ENCODE measurements around the gene VPS51. TPM values are rescaled to one million over a fixed set of nuclear protein-coding genes. Genes with fewer than 3 reads are reported as not detected.

The VPS51 gene
- polyA plus RNA-seq, 3 donors, result 37.2 to 77.3 (median 39.4) TPM

DNA sequence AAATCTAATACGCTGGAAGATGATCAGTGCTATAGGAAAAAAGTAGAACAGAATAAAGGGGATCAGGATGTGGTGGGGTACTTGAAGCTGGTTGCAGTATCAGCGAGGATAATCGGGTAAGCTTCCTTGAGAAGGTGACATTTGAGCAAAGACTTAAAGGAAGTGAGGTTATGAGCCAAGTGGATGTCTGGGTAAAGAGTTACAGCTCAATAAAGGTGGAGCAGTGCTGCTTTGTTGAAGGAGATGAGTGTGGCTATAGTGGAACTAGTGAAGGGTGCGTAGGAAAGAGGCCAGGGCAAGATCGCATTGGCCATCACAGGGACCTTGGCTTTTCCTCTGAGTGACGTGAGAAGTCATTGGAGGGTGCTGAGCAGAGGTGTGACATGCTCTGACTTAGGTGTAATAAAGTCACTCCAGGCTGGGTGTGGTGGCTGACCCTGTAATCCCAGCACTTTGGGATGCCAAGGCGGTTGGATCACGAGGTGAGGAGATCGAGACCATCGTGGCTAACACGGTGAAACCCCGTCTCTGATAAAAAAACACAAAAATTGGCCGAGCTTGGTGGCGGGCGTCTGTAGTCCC lies 40.6 kb downstream of the VPS51 start:
- peaks cover 7 to 12% of the 10 kb centered on the region in 2 donors for H3K36me3 ChIP-seq (replicated peaks in 1 of 2; ENCODE audit: control insufficient read depth in 1 of 2, insufficient read depth in 2 of 2, low read length in 2 of 2)
- peaks cover 30 to 31% of the 10 kb centered on the region in 2 donors for H3K4me1 ChIP-seq (ENCODE audit: control insufficient read depth in 1 of 2, insufficient read depth in 2 of 2, low read length in 2 of 2)
- H3K9me3 ChIP-seq (replicated peaks in 1 of 2; ENCODE audit: control insufficient read depth in 1 of 2, insufficient read depth in 1 of 2, low read length in 2 of 2), result no peaks in the 10 kb centered on the region
- no peak overlapping the region for H3K9ac ChIP-seq (ENCODE audit: insufficient read depth, low read length, poor library complexity, severe bottlenecking)
- Mint-ChIP-seq H3K27ac (peak overlapping the region in 3 of 7 donors; percentile 1 to 78 (median 29)), H3K4me3 (no peak overlapping the region), H3K9me3 (no peaks in the 10 kb centered on the region), H3K36me3 (peaks cover 8 to 23% of the 10 kb centered on the region in 2 donors), H3K27me3 (ENCODE audit: low read depth in 3 of 3) (peaks cover 0 to 4% (median 2%) of the 10 kb centered on the region in 3 donors), H3K4me1 (peaks cover 29% of the 10 kb centered on the region)
- H3K4me2 ChIP-seq (replicated peaks; ENCODE audit: extremely low read depth, low read length, poor library complexity, severe bottlenecking), result no peak overlapping the region
- DNase-seq, result no peak
- H2AFZ ChIP-seq (ENCODE audit: insufficient read depth, low read depth, low read length, poor library complexity, severe bottlenecking), result no peak overlapping the region
- 90% methylated on average over 14 of the region's 15 CpGs for WGBS (ENCODE audit: insufficient coverage)
- TF ChIP-seq CTCF (IDR thresholded peaks at IDR 0.05), result no peak
- peaks cover 16% of the 10 kb centered on the region for H4K20me1 ChIP-seq (ENCODE audit: insufficient read depth, low read length)
- H3K27ac ChIP-seq (ENCODE audit: low read depth in 1 of 2, low read length in 2 of 2), result no peak overlapping the region
- intact Hi-C loops (cut with micrococcal nuclease), result no loop called here
- H3K27me3 ChIP-seq (ENCODE audit: control insufficient read depth in 2 of 2, insufficient read depth in 2 of 2, low read length in 2 of 2), result no peaks in the 10 kb centered on the region
- no peak overlapping the region for H3K4me3 ChIP-seq (replicated peaks in 1 of 3; ENCODE audit: low read depth in 2 of 3, low read length in 3 of 3)
- H3K79me2 ChIP-seq (ENCODE audit: insufficient read depth, low read length), result peaks cover 30% of the 10 kb centered on the region

- no peak overlapping the region for H3K27ac ChIP-seq (ENCODE audit: low read depth in 1 of 2, low read length in 2 of 2)
- Mint-ChIP-seq H3K27me3 (ENCODE audit: low read depth in 3 of 3) (peaks cover 0 to 4% (median 2%) of the 10 kb centered on the region in 3 donors), H3K4me1 (peaks cover 11% of the 10 kb centered on the region), H3K27ac (no peak overlapping the region), H3K4me3 (no peak overlapping the region), H3K36me3 (no peaks in the 10 kb centered on the region), H3K9me3 (peaks cover 0 to 2% (median 0%) of the 10 kb centered on the region in 7 donors)
- no peak overlapping the region for H3K9ac ChIP-seq (ENCODE audit: insufficient read depth, low read length, poor library complexity, severe bottlenecking)
- H3K4me3 ChIP-seq (replicated peaks in 1 of 3; ENCODE audit: low read depth in 2 of 3, low read length in 3 of 3), result no peak overlapping the region
- 55% methylated on average over 7 of the region's 7 CpGs for WGBS (ENCODE audit: insufficient coverage)
- no peaks in the 10 kb centered on the region for H4K20me1 ChIP-seq (ENCODE audit: insufficient read depth, low read length)
- DNase-seq, result no peak
- no peaks in the 10 kb centered on the region for H3K36me3 ChIP-seq (replicated peaks in 1 of 2; ENCODE audit: control insufficient read depth in 1 of 2, insufficient read depth in 2 of 2, low read length in 2 of 2)
- TF ChIP-seq CTCF (IDR thresholded peaks at IDR 0.05), result no peak
- no peaks in the 10 kb centered on the region for H3K79me2 ChIP-seq (ENCODE audit: insufficient read depth, low read length)
- H3K4me1 ChIP-seq (ENCODE audit: control insufficient read depth in 1 of 2, insufficient read depth in 2 of 2, low read length in 2 of 2), result no peaks in the 10 kb centered on the region
- no peak overlapping the region for H2AFZ ChIP-seq (ENCODE audit: insufficient read depth, low read depth, low read length, poor library complexity, severe bottlenecking)
- no peak overlapping the region for H3K4me2 ChIP-seq (replicated peaks; ENCODE audit: extremely low read depth, low read length, poor library complexity, severe bottlenecking)
- H3K27me3 ChIP-seq (ENCODE audit: control insufficient read depth in 2 of 2, insufficient read depth in 2 of 2, low read length in 2 of 2), result no peaks in the 10 kb centered on the region
- intact Hi-C loops (cut with micrococcal nuclease), result loop anchor here in 1 of 2 donors (5.0 kb wide), 1 partner anchor 40 kb away; the partner anchor contains the start of gene CAPN1
- H3K9me3 ChIP-seq (replicated peaks in 1 of 2; ENCODE audit: control insufficient read depth in 1 of 2, insufficient read depth in 1 of 2, low read length in 2 of 2), result no peaks in the 10 kb centered on the region
These were observed 46.0 kb downstream of the VPS51 start for GRCh38 chr11:65141896-65142494.
